ENCODE results near the gene ENO2.

Gene ENO2

GRCh38 chr12:6960593-6961277 is 46.4 kb downstream of the ENO2 start:
- no peak for DNase-seq (ENCODE audit: low read depth in 2 of 2)

GRCh38 chr12:6961278-6961694 is 46.9 kb downstream of the ENO2 start:
- DNase-seq (ENCODE audit: low read depth in 2 of 2): no peak

- DNase-seq (ENCODE audit: low read depth in 2 of 2): peak; percentile 59 to 65
Measured at GRCh38 chr12:6961695-6962284, 47.4 kb downstream of the ENO2 start.

- DNase-seq (ENCODE audit: low read depth in 2 of 2): no peak
Measured at GRCh38 chr12:6962285-6963015, 48.1 kb downstream of the ENO2 start.

GRCh38 chr12:6963016-6963731 is 48.8 kb downstream of the ENO2 start:
- DNase-seq (ENCODE audit: low read depth in 2 of 2): no peak

GRCh38 chr12:6963791-6964413 is 49.5 kb downstream of the ENO2 start:
- no peak for DNase-seq (ENCODE audit: low read depth in 2 of 2)

GRCh38 chr12:6964605-6965025 is 50.2 kb downstream of the ENO2 start:
- no peak for DNase-seq (ENCODE audit: low read depth in 2 of 2)

GRCh38 chr12:6965026-6965661 is 50.8 kb downstream of the ENO2 start:
- DNase-seq (ENCODE audit: low read depth in 2 of 2): peak; percentile 53 to 62

GRCh38 chr12:6965714-6966113 is 51.3 kb downstream of the ENO2 start:
- DNase-seq (ENCODE audit: low read depth in 2 of 2): no peak

- DNase-seq (ENCODE audit: low read depth in 2 of 2): no peak
Measured at GRCh38 chr12:6966351-6966750, 52.0 kb downstream of the ENO2 start.

- no peak for DNase-seq (ENCODE audit: low read depth in 2 of 2)
Measured at GRCh38 chr12:6967651-6968100, 53.3 kb downstream of the ENO2 start.

GRCh38 chr12:6968426-6968825 is 54.0 kb downstream of the ENO2 start:
- no peak for DNase-seq (ENCODE audit: low read depth in 2 of 2)

- no peak for DNase-seq (ENCODE audit: low read depth in 2 of 2)
Measured at GRCh38 chr12:6970096-6970527, 55.7 kb downstream of the ENO2 start.
